Endodermal cell (in vitro differentiated cells): ENCODE data around the gene FBXL12. TPM values are rescaled to one million over a fixed set of nuclear protein-coding genes. Genes with fewer than 3 reads are reported as not detected.
"Not testable (repeated sequence)": the region's sequence is repeated elsewhere in the genome, so short reads cannot be mapped to it uniquely, and the experiment has no call there.

ENCODE experiments used
- DNase-seq: peaks from one replicate; pipeline ENCODE4 v3.0.0-alpha.2; 2017
- H3K27ac ChIP-seq: 2 replicates; pipeline ENCODE4 v1.5.1; 2013; ENCODE audit warnings: mild to moderate bottlenecking, low read depth, low read length, moderate library complexity
- H3K27me3 ChIP-seq: 2 replicates; pipeline ENCODE4 v1.6.1; 2013; ENCODE audit warnings: mild to moderate bottlenecking, low read length, moderate library complexity; ENCODE audit not compliant: insufficient read depth, control insufficient read depth, poor library complexity, severe bottlenecking
- H3K36me3 ChIP-seq: 2 replicates; pipeline ENCODE4 v1.7.0; 2013; ENCODE audit warnings: mild to moderate bottlenecking, low read length, moderate library complexity; ENCODE audit not compliant: control insufficient read depth, insufficient read depth
- H3K4me1 ChIP-seq: one replicate; pipeline ENCODE4 v1.7.0; 2013; ENCODE audit warnings: low read length; ENCODE audit not compliant: control insufficient read depth, insufficient read depth
- H3K4me3 ChIP-seq: 2 replicates; pipeline ENCODE4 v1.5.1; 2013; ENCODE audit warnings: mild to moderate bottlenecking, low read length, moderate library complexity
- H3K9ac ChIP-seq: 2 replicates; pipeline ENCODE4 v1.6.1; 2013; ENCODE audit warnings: mild to moderate bottlenecking, low read length, moderate library complexity; ENCODE audit not compliant: poor library complexity, severe bottlenecking; ENCODE audit errors: extremely low read depth
- H3K9me3 ChIP-seq: 2 replicates; pipeline ENCODE4 v1.6.1; 2013; ENCODE audit warnings: mild to moderate bottlenecking, low read length, moderate library complexity; ENCODE audit not compliant: control insufficient read depth
- H3K27ac Mint-ChIP-seq: 2 replicates; pipeline ENCODE4 v1.8.0; 2020; ENCODE audit warnings: mixed read lengths
- H3K27me3 Mint-ChIP-seq: 2 replicates; pipeline ENCODE4 v1.8.0; 2021; ENCODE audit warnings: mild to moderate bottlenecking, mixed read lengths; ENCODE audit not compliant: insufficient read depth
- H3K36me3 Mint-ChIP-seq: 2 replicates; pipeline ENCODE4 v1.8.0; 2020; ENCODE audit warnings: low read depth, mixed read lengths
- H3K4me1 Mint-ChIP-seq: 2 replicates; pipeline ENCODE4 v1.8.0; 2020; ENCODE audit warnings: mixed read lengths
- H3K4me3 Mint-ChIP-seq: 2 replicates; pipeline ENCODE4 v1.8.0; 2020; ENCODE audit warnings: mild to moderate bottlenecking, moderate library complexity, mixed read lengths
- H3K9me3 Mint-ChIP-seq: 2 replicates; pipeline ENCODE4 v1.8.0; 2020; ENCODE audit warnings: mild to moderate bottlenecking, mixed read lengths
- WGBS, 2 experiments: methylation state at CpG; one replicate each; pipeline versions ENCODE4 v1.1.5 to v1.1.7; 2013; ENCODE audit warnings: missing lambda C conversion rate in 2 of 2, mixed read lengths in 1 of 2; ENCODE audit not compliant: insufficient coverage in 1 of 2, insufficient read length in 1 of 2; 5-methylcytosine and 5-hydroxymethylcytosine counted together
- total RNA-seq, 2 donors: library from RNA; stranded (reverse); fragmentation: NEBNext Ultra II Directional in 1 of 2; extraction: Animal tissue kit (Norgen Biotek cat#: 25700) in 1 of 2; gene quantifications; 2 replicates in 1 of 2; 3 replicates in 1 of 2; pipeline ENCODE4 v1.2.1, GENCODE V29; 2021
- TF ChIP-seq, protein P1 (sequence below): fragments of 200-600 bp; sonication (generic); conservative IDR thresholded peaks from 2 replicates; pipeline ENCODE4 v1.5.0; 2021; ENCODE audit warnings: antibody characterized with exemption, mild to moderate bottlenecking

Gene FBXL12
- total RNA-seq, 2 donors from 2014 or later: 28.3 to 28.8 TPM

- Mint-ChIP-seq H3K4me1 (peaks cover 3% of the 10 kb centered on the region), H3K9me3 (no peaks in the 10 kb centered on the region), H3K4me3 (no peak overlapping the region), H3K27me3 (no peaks in the 10 kb centered on the region), H3K36me3 (peaks cover 29% of the 10 kb centered on the region), H3K27ac (peak overlapping the region; percentile 69)
- Histone ChIP-seq H3K4me3 (no peak overlapping the region), H3K36me3 (peaks cover 30% of the 10 kb centered on the region), H3K27ac (no peak overlapping the region), H3K9ac (no peak overlapping the region), H3K9me3 (no peaks in the 10 kb centered on the region), H3K4me1 (no peaks in the 10 kb centered on the region), H3K27me3 (no peaks in the 10 kb centered on the region)
- 63 to 64% methylated on average over 3 to 4 of the region's 4 CpGs for WGBS, 2 experiments
- TF ChIP-seq, protein P1, sequence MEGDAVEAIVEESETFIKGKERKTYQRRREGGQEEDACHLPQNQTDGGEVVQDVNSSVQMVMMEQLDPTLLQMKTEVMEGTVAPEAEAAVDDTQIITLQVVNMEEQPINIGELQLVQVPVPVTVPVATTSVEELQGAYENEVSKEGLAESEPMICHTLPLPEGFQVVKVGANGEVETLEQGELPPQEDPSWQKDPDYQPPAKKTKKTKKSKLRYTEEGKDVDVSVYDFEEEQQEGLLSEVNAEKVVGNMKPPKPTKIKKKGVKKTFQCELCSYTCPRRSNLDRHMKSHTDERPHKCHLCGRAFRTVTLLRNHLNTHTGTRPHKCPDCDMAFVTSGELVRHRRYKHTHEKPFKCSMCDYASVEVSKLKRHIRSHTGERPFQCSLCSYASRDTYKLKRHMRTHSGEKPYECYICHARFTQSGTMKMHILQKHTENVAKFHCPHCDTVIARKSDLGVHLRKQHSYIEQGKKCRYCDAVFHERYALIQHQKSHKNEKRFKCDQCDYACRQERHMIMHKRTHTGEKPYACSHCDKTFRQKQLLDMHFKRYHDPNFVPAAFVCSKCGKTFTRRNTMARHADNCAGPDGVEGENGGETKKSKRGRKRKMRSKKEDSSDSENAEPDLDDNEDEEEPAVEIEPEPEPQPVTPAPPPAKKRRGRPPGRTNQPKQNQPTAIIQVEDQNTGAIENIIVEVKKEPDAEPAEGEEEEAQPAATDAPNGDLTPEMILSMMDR: peak; percentile 82
- DNase-seq: peak; percentile 86
These were observed 29.2 kb upstream of the FBXL12 start for GRCh38 chr19:9848060-9848459.

DNA sequence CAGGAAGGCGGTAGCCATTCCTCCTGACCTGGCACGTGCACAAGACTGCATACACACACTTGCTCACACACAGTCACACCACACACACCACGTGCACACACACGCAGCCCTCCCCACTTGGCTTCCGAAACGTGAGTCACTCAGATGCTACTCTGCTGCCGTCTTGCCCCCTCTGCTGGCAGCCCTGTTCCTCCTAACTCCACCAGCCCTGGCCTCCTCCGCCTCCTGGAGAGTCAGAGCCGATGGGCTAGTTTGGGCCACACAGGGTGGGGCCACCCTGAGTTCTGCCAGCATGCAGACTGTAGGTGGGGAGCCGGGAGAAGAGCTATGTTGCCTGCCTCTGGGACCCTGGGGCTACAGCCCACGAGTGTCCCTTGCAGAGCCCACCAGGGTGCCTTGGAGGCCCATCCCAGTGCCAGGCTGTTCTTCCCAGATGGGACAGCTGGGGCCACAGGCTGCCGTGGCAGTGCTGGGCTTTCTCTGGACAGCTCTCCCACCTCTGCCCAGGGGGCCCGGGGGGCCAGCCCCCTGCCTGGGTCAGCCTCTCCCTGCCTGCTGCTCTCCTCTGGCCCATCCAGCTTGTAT is 28.3 kb upstream of the FBXL12 start:
- H3K27ac ChIP-seq: no peak overlapping the region
- Mint-ChIP-seq H3K27ac (peak overlapping the region; percentile 69), H3K27me3 (no peaks in the 10 kb centered on the region), H3K9me3 (no peaks in the 10 kb centered on the region), H3K4me3 (no peak overlapping the region), H3K36me3 (peaks cover 33% of the 10 kb centered on the region), H3K4me1 (peaks cover 3% of the 10 kb centered on the region)
- peak; percentile 91 for DNase-seq
- WGBS, 2 experiments: 61 to 88% methylated on average over 3 to 13 of the region's 13 CpGs
- TF ChIP-seq, protein P1: peak; percentile 79
- H3K4me1 ChIP-seq: no peaks in the 10 kb centered on the region
- no peak overlapping the region for H3K9ac ChIP-seq
- no peaks in the 10 kb centered on the region for H3K9me3 ChIP-seq
- no peak overlapping the region for H3K4me3 ChIP-seq
- no peaks in the 10 kb centered on the region for H3K27me3 ChIP-seq
- H3K36me3 ChIP-seq: peaks cover 38% of the 10 kb centered on the region

DNA sequence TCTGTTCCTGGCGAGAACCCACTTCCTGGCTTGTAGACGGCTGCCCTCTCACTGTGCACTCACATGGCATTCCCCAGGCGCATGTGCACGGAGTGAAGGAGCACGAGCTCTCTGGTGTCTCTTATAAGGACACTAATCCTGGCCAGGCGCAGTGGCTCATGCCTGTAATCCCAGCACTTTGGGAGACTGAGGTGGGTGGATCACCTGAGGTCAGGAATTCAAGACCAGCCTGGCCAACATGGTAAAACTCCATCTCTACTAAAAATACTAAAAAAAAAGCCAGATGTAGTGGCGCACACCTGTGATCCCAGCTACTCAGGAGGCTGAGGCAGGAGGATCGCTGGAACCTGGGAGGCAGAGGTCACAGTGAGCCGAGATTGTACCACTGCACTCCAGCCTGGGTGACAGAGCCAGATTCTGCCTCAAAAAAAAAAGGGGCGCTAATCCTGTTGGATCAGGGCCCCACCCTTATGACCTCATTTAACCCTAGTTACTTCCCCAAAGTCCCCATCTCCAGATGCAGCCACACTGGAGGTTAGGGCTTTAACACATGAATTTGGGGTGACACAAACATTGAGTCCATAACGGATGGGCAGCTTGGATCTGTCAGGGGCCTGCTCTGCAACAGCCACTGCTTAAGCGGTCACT is 24.9 kb upstream of the FBXL12 start:
- H3K4me3 Mint-ChIP-seq, H3K27ac Mint-ChIP-seq, DNase-seq, H3K9ac ChIP-seq, H3K27me3 ChIP-seq, H3K4me3 ChIP-seq, H3K9me3 Mint-ChIP-seq, H3K4me1 Mint-ChIP-seq, H3K27ac ChIP-seq, H3K4me1 ChIP-seq, H3K27me3 Mint-ChIP-seq, H3K9me3 ChIP-seq: not testable (repeated sequence)
- H3K36me3 Mint-ChIP-seq: peaks cover 60% of the 10 kb centered on the region
- H3K36me3 ChIP-seq: peaks cover 61% of the 10 kb centered on the region
- WGBS, 2 experiments: 91 to 93% methylated on average over 9 to 12 of the region's 12 CpGs
